GM21529 (cell line): Measurements from ENCODE around the gene UPK1B.
A peak's percentile ranks its signal among the peaks of the same experiment; 100 is the strongest.
"Not testable (repeated sequence)": the region's sequence is repeated elsewhere in the genome, so short reads cannot be mapped to it uniquely, and the experiment has no call there.

Experiments
- ATAC-seq: cut with Tn5 transposase; IDR thresholded peaks from one replicate; pipeline ENCODE4 v1.9.1; 2021; ENCODE audit not compliant: unreplicated experiment

The UPK1B gene

GRCh38 chr3:119221779-119222320, 48.5 kb downstream of the UPK1B start:
- no peak for ATAC-seq

GRCh38 chr3:119222391-119222790, 49.0 kb downstream of the UPK1B start:
- ATAC-seq, result no peak

GRCh38 chr3:119223511-119223910, 50.1 kb downstream of the UPK1B start:
- no peak for ATAC-seq

GRCh38 chr3:119225121-119225520, 51.7 kb downstream of the UPK1B start:
- no peak for ATAC-seq

- no peak for ATAC-seq
Measured at GRCh38 chr3:119227070-119227850, 53.9 kb downstream of the UPK1B start.

GRCh38 chr3:119228373-119229145, 55.2 kb downstream of the UPK1B start:
- no peak for ATAC-seq

- no peak for ATAC-seq
Measured at GRCh38 chr3:119229190-119229589, 55.8 kb downstream of the UPK1B start.

- no peak for ATAC-seq
Measured at GRCh38 chr3:119230071-119230470, 56.7 kb downstream of the UPK1B start.

GRCh38 chr3:119230745-119231144, 57.3 kb downstream of the UPK1B start:
- ATAC-seq, result no peak

GRCh38 chr3:119234610-119235009, 61.2 kb downstream of the UPK1B start:
- ATAC-seq, result no peak

- no peak for ATAC-seq
Measured at GRCh38 chr3:119235151-119235550, 61.8 kb downstream of the UPK1B start.

- ATAC-seq, result no peak
Measured at GRCh38 chr3:119236756-119237155, 63.4 kb downstream of the UPK1B start.

- no peak for ATAC-seq
Measured at GRCh38 chr3:119237299-119237698, 63.9 kb downstream of the UPK1B start.

- no peak for ATAC-seq
Measured at GRCh38 chr3:119238363-119238762, 65.0 kb downstream of the UPK1B start.

GRCh38 chr3:119239206-119239820, 65.9 kb downstream of the UPK1B start:
- no peak for ATAC-seq

GRCh38 chr3:119240101-119240590, 66.7 kb downstream of the UPK1B start:
- ATAC-seq, result peak; percentile 20

GRCh38 chr3:119240591-119241434, 67.4 kb downstream of the UPK1B start, which contains the start of gene B4GALT4:
B4GALT4 (minus strand) TSS chr3:119240878; CDS start chr3:119230099, 10,779 bp downstream.
- peak; percentile 87 for ATAC-seq

- not testable (repeated sequence) for ATAC-seq
Measured at GRCh38 chr3:119242387-119243057, 69.1 kb downstream of the UPK1B start.

GRCh38 chr3:119243058-119243529, 69.7 kb downstream of the UPK1B start:
- ATAC-seq, result not testable (repeated sequence)

- ATAC-seq, result no peak
Measured at GRCh38 chr3:119243712-119244111, 70.3 kb downstream of the UPK1B start.
